Thyroid gland (tissue), 4 donors: ENCODE measurements around the gene SYP.

Experiments used
- POLR2A ChIP-seq, 2 donors: fragments of 450-650 bp; IDR thresholded peaks; one replicate each; pipeline ENCODE4 v1.6.1; 2017; ENCODE audit warnings: antibody characterized with exemption in 2 of 2, mild to moderate bottlenecking in 2 of 2, moderate library complexity in 1 of 2
- TF ChIP-seq, protein P1 (sequence below), 6 experiments: fragments of 200-600 bp in 3 of 6; fragments of 450-650 bp in 3 of 6; sonication (generic) in 3 of 6; IDR thresholded peaks; one replicate each; pipeline ENCODE4 v1.5.1; 2016 to 2019; ENCODE audit warnings: antibody characterized with exemption in 6 of 6, mild to moderate bottlenecking in 2 of 6, inconsistent platforms in 1 of 6, moderate library complexity in 1 of 6

DNA sequence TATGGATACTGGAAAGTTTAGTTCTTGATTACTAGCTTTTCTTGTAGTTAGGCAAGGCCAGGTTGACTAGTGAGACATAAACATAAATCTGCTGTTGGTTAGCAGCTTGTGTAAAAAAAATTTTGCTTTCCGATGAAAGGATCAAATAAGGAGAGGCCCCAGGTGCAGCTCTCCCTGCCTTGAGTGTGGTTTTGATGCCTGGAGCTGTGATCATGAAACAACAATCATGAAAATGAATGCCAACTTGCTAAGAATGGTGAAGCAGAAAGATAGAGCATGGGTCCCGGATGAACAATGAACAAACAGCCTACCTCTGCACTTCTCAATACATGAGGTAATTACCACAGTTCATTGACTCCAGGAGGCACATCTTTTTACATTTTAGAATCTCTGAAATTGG, 14.4 kb upstream of the SYP start:
- TF ChIP-seq POLR2A (IDR thresholded peaks at IDR 0.05): no peak
- TF ChIP-seq, protein P1, sequence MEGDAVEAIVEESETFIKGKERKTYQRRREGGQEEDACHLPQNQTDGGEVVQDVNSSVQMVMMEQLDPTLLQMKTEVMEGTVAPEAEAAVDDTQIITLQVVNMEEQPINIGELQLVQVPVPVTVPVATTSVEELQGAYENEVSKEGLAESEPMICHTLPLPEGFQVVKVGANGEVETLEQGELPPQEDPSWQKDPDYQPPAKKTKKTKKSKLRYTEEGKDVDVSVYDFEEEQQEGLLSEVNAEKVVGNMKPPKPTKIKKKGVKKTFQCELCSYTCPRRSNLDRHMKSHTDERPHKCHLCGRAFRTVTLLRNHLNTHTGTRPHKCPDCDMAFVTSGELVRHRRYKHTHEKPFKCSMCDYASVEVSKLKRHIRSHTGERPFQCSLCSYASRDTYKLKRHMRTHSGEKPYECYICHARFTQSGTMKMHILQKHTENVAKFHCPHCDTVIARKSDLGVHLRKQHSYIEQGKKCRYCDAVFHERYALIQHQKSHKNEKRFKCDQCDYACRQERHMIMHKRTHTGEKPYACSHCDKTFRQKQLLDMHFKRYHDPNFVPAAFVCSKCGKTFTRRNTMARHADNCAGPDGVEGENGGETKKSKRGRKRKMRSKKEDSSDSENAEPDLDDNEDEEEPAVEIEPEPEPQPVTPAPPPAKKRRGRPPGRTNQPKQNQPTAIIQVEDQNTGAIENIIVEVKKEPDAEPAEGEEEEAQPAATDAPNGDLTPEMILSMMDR (IDR thresholded peaks at IDR 0.05): no peak
